HG03575 (cell line): Measurements from ENCODE around the gene MAPK1.
"Not testable (repeated sequence)": the region's sequence is repeated elsewhere in the genome, so short reads cannot be mapped to it uniquely, and the experiment has no call there.

ENCODE experiments used
- ATAC-seq: cut with Tn5 transposase; IDR thresholded peaks from one replicate; pipeline ENCODE4 v1.9.1; 2021; ENCODE audit not compliant: unreplicated experiment, insufficient number of reproducible peaks, low FRiP score; ENCODE audit errors: extremely low read depth

Gene MAPK1

GRCh38 chr22:21718499-21718898 lies 148.9 kb downstream of the MAPK1 start:
- no peak for ATAC-seq

DNA sequence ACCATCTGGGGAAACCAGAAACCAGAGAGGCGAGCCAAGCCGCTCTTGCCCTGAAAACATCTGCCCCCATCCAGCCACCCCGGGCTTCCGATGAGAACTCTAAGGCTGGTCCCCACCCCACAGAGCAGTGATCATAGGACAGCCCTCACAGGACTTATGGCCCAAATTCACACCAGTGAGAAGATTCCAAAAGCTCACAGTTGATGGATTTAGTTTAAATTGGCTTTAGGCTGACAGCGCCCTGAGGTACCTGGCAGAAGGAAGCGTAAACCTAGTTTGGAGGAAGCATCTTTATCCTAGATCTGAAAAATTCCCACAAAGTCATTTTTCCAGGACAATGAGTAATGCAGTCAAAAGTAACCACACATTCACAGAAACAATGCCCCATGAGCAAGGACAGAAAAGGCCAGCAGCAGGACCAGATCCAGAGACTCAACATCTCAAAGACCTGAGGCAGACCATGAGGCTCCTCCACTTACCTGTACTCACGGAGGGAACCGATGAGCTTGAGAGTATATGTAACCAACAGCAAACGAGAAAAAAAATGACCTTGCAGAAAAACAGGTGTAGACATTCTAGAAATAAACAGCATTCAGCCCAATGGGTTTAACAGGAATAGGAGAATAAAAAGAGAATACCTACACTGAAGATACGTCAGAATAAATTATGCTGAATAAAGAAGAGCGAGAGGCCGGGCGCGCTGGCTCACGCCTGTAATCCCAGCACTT lies 150.9 kb downstream of the MAPK1 start:
- ATAC-seq, result not testable (repeated sequence)

- no peak for ATAC-seq
Observed at GRCh38 chr22:21714786-21715185, 152.7 kb downstream of the MAPK1 start.

DNA sequence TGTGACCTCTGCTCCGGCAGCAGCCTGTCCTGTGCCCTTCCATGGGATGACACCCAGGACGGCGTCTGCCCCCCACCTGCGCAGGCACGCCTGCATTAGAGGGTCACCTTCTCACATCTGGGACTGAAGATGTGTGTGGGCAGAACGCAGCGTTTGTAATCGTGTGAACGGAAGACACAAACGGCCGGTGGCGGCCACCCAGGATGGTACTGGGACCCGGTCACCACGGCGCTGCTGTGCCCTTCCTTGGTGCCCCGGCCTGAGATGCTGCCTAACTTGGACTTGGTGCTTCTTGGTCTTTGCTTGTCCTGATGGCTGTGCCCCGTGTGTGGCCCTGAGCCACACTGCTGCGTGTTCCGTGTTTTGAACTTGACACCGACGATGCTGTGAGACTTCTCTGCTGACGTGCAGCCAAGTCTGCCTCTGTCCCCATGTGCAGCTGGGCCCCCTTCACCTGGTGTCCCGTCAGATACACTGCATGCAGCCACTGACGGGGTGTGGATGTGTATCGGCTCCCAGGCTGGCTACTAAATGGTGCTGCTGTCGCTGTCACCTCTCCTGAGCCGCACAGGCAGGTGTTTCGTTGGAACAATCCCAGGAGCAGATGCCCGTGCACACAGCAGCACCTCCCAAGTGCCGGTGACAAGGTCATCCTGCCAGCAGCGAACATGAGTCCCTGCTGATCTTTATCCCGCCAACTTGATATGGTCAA lies 153.2 kb downstream of the MAPK1 start:
- ATAC-seq, result no peak

DNA sequence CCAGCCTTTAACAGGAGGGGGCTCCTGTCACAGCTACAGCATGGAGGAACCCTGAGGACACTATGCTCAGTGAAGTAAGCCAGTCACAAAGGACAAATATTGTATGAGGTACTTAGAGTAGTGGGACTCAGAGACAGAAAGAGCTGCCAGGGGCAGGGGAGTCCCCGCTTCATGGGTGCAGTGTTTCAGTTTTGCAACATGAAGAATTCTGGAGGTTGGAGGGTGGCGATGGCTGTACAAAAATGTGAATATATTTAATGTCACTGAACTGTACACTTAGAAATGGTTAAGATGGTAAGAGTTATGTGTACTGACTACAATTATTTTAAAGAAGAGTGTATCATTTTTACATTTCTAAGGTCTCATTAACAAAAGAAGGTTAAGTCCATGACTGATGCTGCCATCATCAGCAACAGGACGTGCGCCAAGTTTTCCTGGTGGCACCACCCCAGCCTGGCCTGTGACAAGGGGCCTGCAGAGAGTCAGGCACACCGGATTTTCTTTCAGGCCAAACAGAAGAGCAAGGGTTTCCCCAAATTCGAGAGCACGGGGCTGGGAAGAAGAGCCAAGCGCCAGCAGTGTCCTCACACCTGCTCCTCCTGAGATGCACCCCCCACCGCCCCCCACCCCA lies 153.9 kb downstream of the MAPK1 start:
- ATAC-seq, result no peak

- ATAC-seq, result no peak
Observed at GRCh38 chr22:21712751-21713427, 154.6 kb downstream of the MAPK1 start.

DNA sequence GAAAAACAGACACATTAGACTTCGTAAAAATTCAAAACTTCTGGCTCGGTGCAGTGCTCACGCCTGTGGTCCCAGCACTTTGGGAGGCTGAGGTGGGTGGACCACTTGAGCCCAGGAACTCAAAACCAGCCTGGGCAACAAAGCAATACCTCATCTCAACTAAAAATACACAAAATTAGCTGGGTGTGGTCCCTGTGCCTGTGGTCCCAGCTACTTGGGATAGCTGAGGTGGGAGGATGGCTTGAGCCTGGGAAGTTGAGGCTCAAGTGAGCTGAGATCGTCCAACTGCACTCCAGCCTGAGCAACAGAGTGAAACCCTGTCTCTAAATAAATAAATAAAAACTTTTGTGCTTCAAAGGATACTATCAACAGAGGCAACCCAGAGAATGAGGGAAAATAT lies 155.6 kb downstream of the MAPK1 start:
- no peak for ATAC-seq

GRCh38 chr22:21710156-21710555 lies 157.3 kb downstream of the MAPK1 start:
- no peak for ATAC-seq

GRCh38 chr22:21709688-21710087 lies 157.8 kb downstream of the MAPK1 start:
- no peak for ATAC-seq

- no peak for ATAC-seq
Observed at GRCh38 chr22:21708960-21709359, 158.5 kb downstream of the MAPK1 start.

- ATAC-seq, result no peak
Observed at GRCh38 chr22:21707677-21708076, 159.8 kb downstream of the MAPK1 start.
